ENCODE results near the gene DAAM1. TPM values are rescaled to one million over a fixed set of nuclear protein-coding genes. Genes with fewer than 3 reads are reported as not detected.

Gene DAAM1
- total RNA-seq, 1 experiment from 2014 or later, result 13.3 TPM

GRCh38 chr14:59292921-59293534 is 104.6 kb downstream of the DAAM1 start:
- ChIA-PET CTCF (no interaction called here), POLR2A (no interaction called here)
- TF ChIP-seq SIN3A (IDR thresholded peaks at IDR 0.05; ENCODE audit: borderline replicate concordance, insufficient read depth, low read depth, low read length) (no peak), CTCF (IDR thresholded peaks at IDR 0.05) (no peak), REST (IDR thresholded peaks at IDR 0.05; ENCODE audit: insufficient read depth in 1 of 2, low read depth in 2 of 2, low read length in 1 of 2) (no peak), POLR2AphosphoS5 (IDR thresholded peaks at IDR 0.05; ENCODE audit: low read depth, low read length) (no peak), TCF7L2 (IDR thresholded peaks at IDR 0.05; ENCODE audit: low read depth, low read length) (no peak)
- no peaks in the 10 kb centered on the region for H3K4me1 ChIP-seq (ENCODE audit: control insufficient read depth, insufficient read depth, low read length)
- intact Hi-C loops (cut with micrococcal nuclease; ENCODE audit: unreplicated experiment), result no loop called here
- H3K36me3 ChIP-seq (ENCODE audit: control insufficient read depth, insufficient read depth, low read length), result no peaks in the 10 kb centered on the region
- no peak overlapping the region for H3K4me3 ChIP-seq (ENCODE audit: low read depth in 2 of 2, low read length in 2 of 2)
- in situ Hi-C loops (cut with HindIII; ENCODE audit: low pct_unique_long_range_greater_than_20kb, low sequenced_read_pairs), result no loop called here
- no peak overlapping the region for H3K27ac ChIP-seq (ENCODE audit: low read length)
- ATAC-seq (no peak), DNase-seq (ENCODE audit: low read depth, low spot score) (no peak)
- BruUV-seq (replicated peaks), result no TSS peak
- H3K9me3 ChIP-seq (ENCODE audit: control insufficient read depth, insufficient read depth, low read depth, low read length), result no peaks in the 10 kb centered on the region
- H3K27me3 ChIP-seq (ENCODE audit: control insufficient read depth, insufficient read depth, low read length), result no peaks in the 10 kb centered on the region

- no peak overlapping the region for H3K27ac ChIP-seq (ENCODE audit: low read length)
- ChIA-PET CTCF (no interaction called here), POLR2A (no interaction called here)
- ATAC-seq, result no peak
- no TSS peak for BruUV-seq (replicated peaks)
- intact Hi-C loops (cut with micrococcal nuclease; ENCODE audit: unreplicated experiment), result no loop called here
- no peaks in the 10 kb centered on the region for H3K27me3 ChIP-seq (ENCODE audit: control insufficient read depth, insufficient read depth, low read length)
- no peak for DNase-seq (ENCODE audit: low read depth, low spot score)
- no peak for TF ChIP-seq POLR2AphosphoS5 (IDR thresholded peaks at IDR 0.05; ENCODE audit: low read depth, low read length)
- TF ChIP-seq SIN3A (IDR thresholded peaks at IDR 0.05; ENCODE audit: borderline replicate concordance, insufficient read depth, low read depth, low read length), result no peak
- TF ChIP-seq CTCF (IDR thresholded peaks at IDR 0.05), result no peak
- TF ChIP-seq TCF7L2 (IDR thresholded peaks at IDR 0.05; ENCODE audit: low read depth, low read length), result no peak
- no peak for TF ChIP-seq REST (IDR thresholded peaks at IDR 0.05; ENCODE audit: insufficient read depth in 1 of 2, low read depth in 2 of 2, low read length in 1 of 2)
- H3K4me1 ChIP-seq (ENCODE audit: control insufficient read depth, insufficient read depth, low read length), result no peaks in the 10 kb centered on the region
- no peak overlapping the region for H3K4me3 ChIP-seq (ENCODE audit: low read depth in 2 of 2, low read length in 2 of 2)
- in situ Hi-C loops (cut with HindIII; ENCODE audit: low pct_unique_long_range_greater_than_20kb, low sequenced_read_pairs), result no loop called here
- no peaks in the 10 kb centered on the region for H3K9me3 ChIP-seq (ENCODE audit: control insufficient read depth, insufficient read depth, low read depth, low read length)
- no peaks in the 10 kb centered on the region for H3K36me3 ChIP-seq (ENCODE audit: control insufficient read depth, insufficient read depth, low read length)
Observed at GRCh38 chr14:59293935-59294661, 105.6 kb downstream of the DAAM1 start.

All from Panc1 (cell line).